Liver (tissue), 9 donors: Measurements from ENCODE around the gene FCSK. TPM values are rescaled to one million over a fixed set of nuclear protein-coding genes. Genes with fewer than 3 reads are reported as not detected.

Experiments used
- DNase-seq: peaks from one replicate; pipeline ENCODE4 v3.0.0-alpha.2; 2017; ENCODE audit warnings: low spot score
- H3K27ac ChIP-seq, 2 donors: one replicate each; pipeline ENCODE4 v1.7.0; 2013; ENCODE audit warnings: inconsistent platforms in 2 of 2, low read length in 2 of 2, control low read depth in 1 of 2, low read depth in 1 of 2, mild to moderate bottlenecking in 1 of 2
- H3K27me3 ChIP-seq, 4 donors: one replicate each; pipeline versions ENCODE4 v1.6.1 to v1.7.0; 2013; ENCODE audit warnings: low read length in 3 of 4, inconsistent platforms in 1 of 4, mild to moderate bottlenecking in 1 of 4, moderate library complexity in 1 of 4; ENCODE audit not compliant: control insufficient read depth in 4 of 4, insufficient read depth in 4 of 4
- H3K36me3 ChIP-seq, 4 donors: one replicate each; pipeline versions ENCODE4 v1.6.1 to v1.7.0; 2013; ENCODE audit warnings: low read length in 3 of 4, mild to moderate bottlenecking in 3 of 4, low read depth in 1 of 4, moderate library complexity in 1 of 4; ENCODE audit not compliant: control insufficient read depth in 4 of 4, insufficient read depth in 3 of 4
- H3K4me1 ChIP-seq, 4 donors: one replicate each; pipeline versions ENCODE4 v1.6.1 to v1.7.0; 2013; ENCODE audit warnings: low read length in 3 of 4, mild to moderate bottlenecking in 3 of 4, moderate library complexity in 1 of 4; ENCODE audit not compliant: control insufficient read depth in 4 of 4, insufficient read depth in 4 of 4
- H3K4me3 ChIP-seq, 3 donors: one replicate each; pipeline versions ENCODE4 v1.6.1 to v1.7.0; 2013; ENCODE audit warnings: low read length in 3 of 3, control low read depth in 1 of 3, low read depth in 1 of 3, mild to moderate bottlenecking in 1 of 3
- H3K9ac ChIP-seq, 2 donors: one replicate each; pipeline ENCODE4 v1.7.0; 2013; ENCODE audit warnings: low read length in 2 of 2, mild to moderate bottlenecking in 2 of 2, moderate library complexity in 2 of 2, control low read depth in 1 of 2, low read depth in 1 of 2
- H3K9me3 ChIP-seq, 4 donors: one replicate each; pipeline versions ENCODE4 v1.6.1 to v1.7.0; 2013; ENCODE audit warnings: low read length in 3 of 4; ENCODE audit not compliant: control insufficient read depth in 4 of 4
- ATF3 ChIP-seq: IDR thresholded peaks from 2 replicates; pipeline ENCODE4 v1.6.1; 2016; ENCODE audit warnings: antibody characterized with exemption
- EGR1 ChIP-seq, 2 donors: IDR thresholded peaks; 2 replicates each; pipeline ENCODE4 v1.6.1; 2016 to 2018; ENCODE audit warnings: antibody characterized with exemption in 2 of 2, low read depth in 2 of 2
- FOXA1 ChIP-seq: IDR thresholded peaks from 2 replicates; pipeline ENCODE4 v1.6.1; 2016; ENCODE audit warnings: antibody characterized with exemption
- FOXA2 ChIP-seq: IDR thresholded peaks from 2 replicates; pipeline ENCODE4 v1.6.1; 2016; ENCODE audit warnings: antibody characterized with exemption
- GABPA ChIP-seq, 2 donors: IDR thresholded peaks in 1 of 2; conservative IDR thresholded peaks in 1 of 2; 2 replicates each; pipeline ENCODE4 v1.6.1; 2016; ENCODE audit warnings: antibody characterized with exemption in 2 of 2, mild to moderate bottlenecking in 1 of 2, moderate library complexity in 1 of 2
- HNF4A ChIP-seq, 2 donors: conservative IDR thresholded peaks; 2 replicates each; pipeline ENCODE4 v1.6.1; 2016; ENCODE audit warnings: antibody characterized with exemption in 2 of 2, mild to moderate bottlenecking in 2 of 2
- HNF4G ChIP-seq: IDR thresholded peaks from 2 replicates; pipeline ENCODE4 v1.6.1; 2016; ENCODE audit warnings: antibody characterized with exemption
- JUND ChIP-seq, 2 donors: IDR thresholded peaks; 2 replicates each; pipeline ENCODE4 v1.6.1; 2016; ENCODE audit warnings: antibody characterized with exemption in 2 of 2
- MAX ChIP-seq: IDR thresholded peaks from 2 replicates; pipeline ENCODE4 v1.6.1; 2016; ENCODE audit warnings: antibody characterized with exemption
- NR2F2 ChIP-seq: IDR thresholded peaks from 2 replicates; pipeline ENCODE4 v1.6.1; 2016; ENCODE audit warnings: antibody characterized with exemption
- RAD21 ChIP-seq, 2 donors: IDR thresholded peaks; 2 replicates each; pipeline ENCODE4 v1.6.1; 2016; ENCODE audit warnings: antibody characterized with exemption in 2 of 2, mild to moderate bottlenecking in 2 of 2
- REST ChIP-seq: IDR thresholded peaks from 2 replicates; pipeline ENCODE4 v1.6.1; 2016; ENCODE audit warnings: antibody characterized with exemption, mild to moderate bottlenecking
- RXRA ChIP-seq, 2 donors: IDR thresholded peaks; 2 replicates each; pipeline ENCODE4 v1.6.1; 2017 to 2018; ENCODE audit warnings: antibody characterized with exemption in 2 of 2, mild to moderate bottlenecking in 1 of 2
- SP1 ChIP-seq: IDR thresholded peaks from 2 replicates; pipeline ENCODE4 v1.6.1; 2018; ENCODE audit warnings: antibody characterized with exemption, mild to moderate bottlenecking
- TAF1 ChIP-seq: conservative IDR thresholded peaks from 2 replicates; pipeline ENCODE4 v1.6.1; 2016; ENCODE audit warnings: antibody characterized with exemption, mild to moderate bottlenecking
- YY1 ChIP-seq: IDR thresholded peaks from 2 replicates; pipeline ENCODE4 v1.6.1; 2016; ENCODE audit warnings: antibody characterized with exemption, mild to moderate bottlenecking
- WGBS: extraction: QIAGEN DNeasy Blood & Tissue Kit; methylation state at CpG from one replicate; pipeline ENCODE4 v1.1.7; 2013; 5-methylcytosine and 5-hydroxymethylcytosine counted together
- polyA plus RNA-seq, 2 donors: library from polyadenylated mRNA; stranded (reverse) in 1 of 2; unstranded in 1 of 2; fragments of 200-250 nt in 1 of 2; fragments of >200 nt in 1 of 2; fragmentation: Nextera tagmentation in 1 of 2; extraction: Ambion mirVana in 1 of 2; gene quantifications; one replicate each; pipeline versions ENCODE4 v1.2.1 to v1.2.3, GENCODE V29; 2013 to 2015
- total RNA-seq, 2 donors: library from RNA; depleted of rRNA; stranded (reverse); fragments of >200 nt; gene quantifications; one replicate each; pipeline ENCODE4 v1.2.3, GENCODE V29; 2014
- TF ChIP-seq, protein P1 (sequence below): IDR thresholded peaks from 2 replicates; pipeline ENCODE4 v1.6.1; 2016; ENCODE audit warnings: antibody characterized with exemption
- TF ChIP-seq, protein P2 (sequence below): fragments of 150-350 bp; IDR thresholded peaks from 2 replicates; pipeline ENCODE4 v1.5.1; 2017; ENCODE audit warnings: improper control_type of control experiment, low read depth, low read length; ENCODE audit not compliant: missing input control
- donor health status: healthy.
- donor health status: healthy.
- donor health status: healthy.
- donor health status: healthy.
- donor health status: healthy.

FCSK gene
- total and polyA plus RNA-seq, 4 donors: 4.3 to 20.2 (median 8.5) TPM

- Histone ChIP-seq H3K4me3 (peak overlapping the region; percentile 43 to 90 (median 76)), H3K4me1 (peaks cover 13 to 28% (median 19%) of the 10 kb centered on the region in 4 donors), H3K27me3 (no peaks in the 10 kb centered on the region), H3K9ac (peak overlapping the region in 1 of 2 donors; percentile 63), H3K36me3 (no peaks in the 10 kb centered on the region), H3K27ac (peak overlapping the region; percentile 5 to 59), H3K9me3 (no peaks in the 10 kb centered on the region)
- 36% methylated on average over 22 of the region's 22 CpGs for WGBS
- DNase-seq: peak; percentile 47
- TF ChIP-seq HNF4G: no peak
- no peak for TF ChIP-seq RXRA (IDR thresholded peaks at IDR 0.05)
- TF ChIP-seq, protein P1, sequence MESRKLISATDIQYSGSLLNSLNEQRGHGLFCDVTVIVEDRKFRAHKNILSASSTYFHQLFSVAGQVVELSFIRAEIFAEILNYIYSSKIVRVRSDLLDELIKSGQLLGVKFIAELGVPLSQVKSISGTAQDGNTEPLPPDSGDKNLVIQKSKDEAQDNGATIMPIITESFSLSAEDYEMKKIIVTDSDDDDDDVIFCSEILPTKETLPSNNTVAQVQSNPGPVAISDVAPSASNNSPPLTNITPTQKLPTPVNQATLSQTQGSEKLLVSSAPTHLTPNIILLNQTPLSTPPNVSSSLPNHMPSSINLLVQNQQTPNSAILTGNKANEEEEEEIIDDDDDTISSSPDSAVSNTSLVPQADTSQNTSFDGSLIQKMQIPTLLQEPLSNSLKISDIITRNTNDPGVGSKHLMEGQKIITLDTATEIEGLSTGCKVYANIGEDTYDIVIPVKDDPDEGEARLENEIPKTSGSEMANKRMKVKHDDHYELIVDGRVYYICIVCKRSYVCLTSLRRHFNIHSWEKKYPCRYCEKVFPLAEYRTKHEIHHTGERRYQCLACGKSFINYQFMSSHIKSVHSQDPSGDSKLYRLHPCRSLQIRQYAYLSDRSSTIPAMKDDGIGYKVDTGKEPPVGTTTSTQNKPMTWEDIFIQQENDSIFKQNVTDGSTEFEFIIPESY: no peak
- no peak for TF ChIP-seq NR2F2
- TF ChIP-seq GABPA (IDR thresholded peaks at IDR 0.05 in 1 of 2, conservative IDR thresholded peaks at IDR 0.05 in 1 of 2): no peak
- TF ChIP-seq YY1: no peak
- TF ChIP-seq MAX: no peak
- no peak for TF ChIP-seq ATF3
- no peak for TF ChIP-seq RAD21 (IDR thresholded peaks at IDR 0.05)
- no peak for TF ChIP-seq HNF4A (conservative IDR thresholded peaks at IDR 0.05)
- TF ChIP-seq JUND (IDR thresholded peaks at IDR 0.05): no peak
- no peak for TF ChIP-seq REST
- TF ChIP-seq, protein P2, sequence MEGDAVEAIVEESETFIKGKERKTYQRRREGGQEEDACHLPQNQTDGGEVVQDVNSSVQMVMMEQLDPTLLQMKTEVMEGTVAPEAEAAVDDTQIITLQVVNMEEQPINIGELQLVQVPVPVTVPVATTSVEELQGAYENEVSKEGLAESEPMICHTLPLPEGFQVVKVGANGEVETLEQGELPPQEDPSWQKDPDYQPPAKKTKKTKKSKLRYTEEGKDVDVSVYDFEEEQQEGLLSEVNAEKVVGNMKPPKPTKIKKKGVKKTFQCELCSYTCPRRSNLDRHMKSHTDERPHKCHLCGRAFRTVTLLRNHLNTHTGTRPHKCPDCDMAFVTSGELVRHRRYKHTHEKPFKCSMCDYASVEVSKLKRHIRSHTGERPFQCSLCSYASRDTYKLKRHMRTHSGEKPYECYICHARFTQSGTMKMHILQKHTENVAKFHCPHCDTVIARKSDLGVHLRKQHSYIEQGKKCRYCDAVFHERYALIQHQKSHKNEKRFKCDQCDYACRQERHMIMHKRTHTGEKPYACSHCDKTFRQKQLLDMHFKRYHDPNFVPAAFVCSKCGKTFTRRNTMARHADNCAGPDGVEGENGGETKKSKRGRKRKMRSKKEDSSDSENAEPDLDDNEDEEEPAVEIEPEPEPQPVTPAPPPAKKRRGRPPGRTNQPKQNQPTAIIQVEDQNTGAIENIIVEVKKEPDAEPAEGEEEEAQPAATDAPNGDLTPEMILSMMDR: no peak
- no peak for TF ChIP-seq SP1
- TF ChIP-seq FOXA2: no peak
- TF ChIP-seq EGR1 (IDR thresholded peaks at IDR 0.05; ENCODE audit: low read depth in 2 of 2): no peak
- no peak for TF ChIP-seq FOXA1
- no peak for TF ChIP-seq TAF1
Measured at GRCh38 chr16:70437582-70438557, 16.5 kb upstream of the FCSK start.
